Esophagus muscularis mucosa (tissue), 3 donors: Measurements from ENCODE around the gene IGFBP5.

Source experiments
- POLR2A ChIP-seq: fragments of 450-650 bp; IDR thresholded peaks from one replicate; pipeline ENCODE4 v1.6.1; 2017; ENCODE audit warnings: antibody characterized with exemption, moderate library complexity, mild to moderate bottlenecking, low read depth
- POLR2AphosphoS5 ChIP-seq, 2 donors: sonication (generic); formaldehyde crosslinking; IDR thresholded peaks; one replicate each; pipeline ENCODE4 v1.6.1; 2017; ENCODE audit warnings: antibody characterized with exemption in 2 of 2
- TF ChIP-seq, protein P1 (sequence below), 3 experiments: fragments of 200-600 bp in 2 of 3; fragments of 450-650 bp in 1 of 3; sonication (generic) in 2 of 3; IDR thresholded peaks; one replicate each; pipeline ENCODE4 v1.5.1; 2017 to 2019; ENCODE audit warnings: antibody characterized with exemption in 3 of 3, mild to moderate bottlenecking in 2 of 3, moderate library complexity in 1 of 3

DNA sequence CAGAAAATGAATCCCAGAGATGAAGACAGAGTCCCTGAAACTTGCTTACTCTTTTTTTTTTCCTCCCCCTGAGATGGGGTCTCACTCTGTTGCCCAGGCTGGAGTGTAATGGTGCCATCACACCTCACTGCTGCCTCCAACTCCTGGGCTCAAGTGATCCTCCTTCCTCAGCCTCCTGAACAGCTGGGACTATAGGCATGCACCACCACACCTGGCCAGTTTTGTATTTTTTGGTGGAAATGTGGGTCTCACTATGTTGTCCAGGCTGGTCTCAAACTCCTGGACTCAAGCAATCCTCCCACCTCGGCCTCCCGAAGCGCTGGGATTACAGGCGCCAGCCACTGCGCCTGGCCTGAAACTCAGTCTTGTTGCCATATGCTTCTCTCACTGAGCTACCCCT, 34.3 kb downstream of the IGFBP5 start:
- TF ChIP-seq, protein P1, sequence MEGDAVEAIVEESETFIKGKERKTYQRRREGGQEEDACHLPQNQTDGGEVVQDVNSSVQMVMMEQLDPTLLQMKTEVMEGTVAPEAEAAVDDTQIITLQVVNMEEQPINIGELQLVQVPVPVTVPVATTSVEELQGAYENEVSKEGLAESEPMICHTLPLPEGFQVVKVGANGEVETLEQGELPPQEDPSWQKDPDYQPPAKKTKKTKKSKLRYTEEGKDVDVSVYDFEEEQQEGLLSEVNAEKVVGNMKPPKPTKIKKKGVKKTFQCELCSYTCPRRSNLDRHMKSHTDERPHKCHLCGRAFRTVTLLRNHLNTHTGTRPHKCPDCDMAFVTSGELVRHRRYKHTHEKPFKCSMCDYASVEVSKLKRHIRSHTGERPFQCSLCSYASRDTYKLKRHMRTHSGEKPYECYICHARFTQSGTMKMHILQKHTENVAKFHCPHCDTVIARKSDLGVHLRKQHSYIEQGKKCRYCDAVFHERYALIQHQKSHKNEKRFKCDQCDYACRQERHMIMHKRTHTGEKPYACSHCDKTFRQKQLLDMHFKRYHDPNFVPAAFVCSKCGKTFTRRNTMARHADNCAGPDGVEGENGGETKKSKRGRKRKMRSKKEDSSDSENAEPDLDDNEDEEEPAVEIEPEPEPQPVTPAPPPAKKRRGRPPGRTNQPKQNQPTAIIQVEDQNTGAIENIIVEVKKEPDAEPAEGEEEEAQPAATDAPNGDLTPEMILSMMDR (IDR thresholded peaks at IDR 0.05), result no peak
- TF ChIP-seq POLR2A (no peak), POLR2AphosphoS5 (IDR thresholded peaks at IDR 0.05) (no peak)
